Parathyroid adenoma (tissue), 2 donors: Measurements from ENCODE around the gene GTF2A1L.
"Not testable (repeated sequence)": the region's sequence is repeated elsewhere in the genome, so short reads cannot be mapped to it uniquely, and the experiment has no call there.

Experiments
- H2AFZ ChIP-seq: fragments of 300-600 bp; sonication (generic); one replicate; pipeline ENCODE4 v1.7.0; 2017; ENCODE audit warnings: antibody characterized with exemption, mild to moderate bottlenecking
- H3K27ac ChIP-seq: fragments of 300-600 bp; sonication (generic); one replicate; pipeline ENCODE4 v1.7.0; 2017
- H3K27me3 ChIP-seq: fragments of 300-600 bp; sonication (generic); one replicate; pipeline ENCODE4 v1.7.0; 2017; ENCODE audit warnings: low read length; ENCODE audit not compliant: control insufficient read depth, insufficient read depth
- H3K36me3 ChIP-seq: fragments of 300-600 bp; sonication (generic); one replicate; pipeline ENCODE4 v1.7.0; 2017; ENCODE audit warnings: low read length; ENCODE audit not compliant: control insufficient read depth, insufficient read depth
- H3K4me1 ChIP-seq: fragments of 300-600 bp; sonication (generic); one replicate; pipeline ENCODE4 v1.7.0; 2017; ENCODE audit warnings: control low read depth
- H3K4me2 ChIP-seq: fragments of 300-600 bp; sonication (generic); one replicate; pipeline ENCODE4 v1.7.0; 2017; ENCODE audit warnings: low read length
- H3K4me3 ChIP-seq: fragments of 300-600 bp; sonication (generic); one replicate; pipeline ENCODE4 v1.7.0; 2017; ENCODE audit warnings: low read depth, low read length
- H3K79me2 ChIP-seq: fragments of 300-600 bp; sonication (generic); one replicate; pipeline ENCODE4 v1.7.0; 2017; ENCODE audit warnings: control low read depth
- H3K9ac ChIP-seq: fragments of 300-600 bp; sonication (generic); one replicate; pipeline ENCODE4 v1.7.0; 2017; ENCODE audit warnings: mild to moderate bottlenecking
- H3K9me3 ChIP-seq: fragments of 300-600 bp; sonication (generic); one replicate; pipeline ENCODE4 v1.7.0; 2017; ENCODE audit warnings: low read length; ENCODE audit not compliant: control insufficient read depth
- CTCF ChIP-seq: fragments of 300-600 bp; sonication (generic); IDR thresholded peaks from one replicate; pipeline ENCODE4 v1.7.0; 2017; ENCODE audit warnings: antibody characterized with exemption, mild to moderate bottlenecking
- donor health status: primary hyperparathyroidism.

GTF2A1L gene

GRCh38 chr2:48695991-48696390 lies 78.3 kb downstream of the GTF2A1L start:
- Histone ChIP-seq H3K27me3 (no peaks in the 10 kb centered on the region), H2AFZ (no peak overlapping the region), H3K27ac (no peak overlapping the region), H3K9ac (no peak overlapping the region), H3K9me3 (no peaks in the 10 kb centered on the region), H3K79me2 (no peaks in the 10 kb centered on the region), H3K4me1 (no peaks in the 10 kb centered on the region), H3K36me3 (no peaks in the 10 kb centered on the region), H3K4me2 (no peak overlapping the region), H3K4me3 (no peak overlapping the region)
- TF ChIP-seq CTCF = no peak

DNA sequence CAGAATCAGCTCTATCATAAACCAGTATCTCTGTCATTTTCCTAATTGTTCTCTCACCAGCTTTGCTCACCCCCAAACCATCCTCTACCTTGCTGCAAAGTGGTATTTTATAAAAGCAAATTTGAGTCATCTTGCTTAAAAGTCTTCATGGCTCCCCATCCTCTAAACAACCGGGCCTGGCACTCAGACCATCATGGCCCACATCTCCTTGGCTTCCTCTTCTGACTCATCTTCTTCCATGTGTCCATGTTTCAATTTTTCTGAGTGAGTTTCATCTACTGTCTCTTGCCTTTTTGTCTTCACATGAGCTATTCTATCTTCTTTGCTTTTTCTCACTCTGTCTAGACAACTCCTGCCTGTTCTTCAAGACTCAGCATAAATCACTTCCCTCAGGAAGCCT lies 79.2 kb downstream of the GTF2A1L start:
- Histone ChIP-seq H3K36me3 (no peaks in the 10 kb centered on the region), H2AFZ (no peak overlapping the region), H3K27me3 (no peaks in the 10 kb centered on the region), H3K9ac (no peak overlapping the region), H3K27ac (no peak overlapping the region), H3K4me1 (no peaks in the 10 kb centered on the region), H3K4me2 (no peak overlapping the region), H3K9me3 (no peaks in the 10 kb centered on the region), H3K79me2 (no peaks in the 10 kb centered on the region), H3K4me3 (no peak overlapping the region)
- no peak for TF ChIP-seq CTCF

- H3K79me2 ChIP-seq = no peaks in the 10 kb centered on the region
- H3K9ac ChIP-seq = no peak overlapping the region
- H3K4me3 ChIP-seq = no peak overlapping the region
- H3K27me3 ChIP-seq = no peaks in the 10 kb centered on the region
- no peak for TF ChIP-seq CTCF
- H3K36me3 ChIP-seq = no peaks in the 10 kb centered on the region
- H3K4me1 ChIP-seq = no peaks in the 10 kb centered on the region
- no peaks in the 10 kb centered on the region for H3K9me3 ChIP-seq
- H3K4me2 ChIP-seq = no peak overlapping the region
- H3K27ac ChIP-seq = no peak overlapping the region
- no peak overlapping the region for H2AFZ ChIP-seq
Measured at GRCh38 chr2:48699348-48699930, 81.8 kb downstream of the GTF2A1L start.

- H3K27me3 ChIP-seq, H3K79me2 ChIP-seq, H2AFZ ChIP-seq, H3K4me2 ChIP-seq, H3K9ac ChIP-seq, H3K4me1 ChIP-seq, H3K4me3 ChIP-seq, H3K36me3 ChIP-seq, H3K27ac ChIP-seq, H3K9me3 ChIP-seq: not testable (repeated sequence)
Measured at GRCh38 chr2:48703621-48704020, 86.0 kb downstream of the GTF2A1L start.

DNA sequence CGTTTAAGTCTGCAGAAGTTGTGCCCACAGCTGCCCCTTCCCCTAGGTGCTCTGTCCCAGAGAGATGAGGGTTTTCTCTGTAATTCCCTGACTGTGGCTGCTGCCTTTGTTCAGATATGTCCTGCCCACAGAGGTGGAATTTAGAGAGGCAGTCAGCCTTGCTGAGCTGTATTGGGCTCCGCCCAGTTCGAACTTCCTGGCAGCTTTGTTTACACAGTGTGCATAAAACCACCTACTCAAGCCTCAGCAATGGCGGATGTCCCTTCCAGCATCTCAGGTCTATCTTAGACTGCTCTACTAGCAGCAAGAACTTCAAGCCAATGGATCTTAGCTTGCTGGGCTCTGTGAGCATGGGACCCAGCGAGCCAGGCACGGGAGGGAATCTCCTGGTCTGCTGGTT lies 89.8 kb downstream of the GTF2A1L start:
- Histone ChIP-seq H3K4me2 (no peak overlapping the region), H3K27me3 (no peaks in the 10 kb centered on the region), H3K4me3 (no peak overlapping the region)

More for the DNA sequence above, 89.8 kb downstream of the GTF2A1L start:
- no peaks in the 10 kb centered on the region for H3K79me2 ChIP-seq
- TF ChIP-seq CTCF = no peak
- no peaks in the 10 kb centered on the region for H3K36me3 ChIP-seq
- no peaks in the 10 kb centered on the region for H3K4me1 ChIP-seq
- H3K9me3 ChIP-seq = no peaks in the 10 kb centered on the region
- H3K27ac ChIP-seq = no peak overlapping the region
- no peak overlapping the region for H3K9ac ChIP-seq
- H2AFZ ChIP-seq = no peak overlapping the region
